Fibroblast of skin of abdomen (primary cell): ENCODE measurements around the gene COL21A1.
A peak's percentile ranks its signal among the peaks of the same experiment; 100 is the strongest.

Experiments used
- DNase-seq: peaks from one replicate; pipeline ENCODE4 v3.0.0-alpha.2; 2013

The COL21A1 gene

DNA sequence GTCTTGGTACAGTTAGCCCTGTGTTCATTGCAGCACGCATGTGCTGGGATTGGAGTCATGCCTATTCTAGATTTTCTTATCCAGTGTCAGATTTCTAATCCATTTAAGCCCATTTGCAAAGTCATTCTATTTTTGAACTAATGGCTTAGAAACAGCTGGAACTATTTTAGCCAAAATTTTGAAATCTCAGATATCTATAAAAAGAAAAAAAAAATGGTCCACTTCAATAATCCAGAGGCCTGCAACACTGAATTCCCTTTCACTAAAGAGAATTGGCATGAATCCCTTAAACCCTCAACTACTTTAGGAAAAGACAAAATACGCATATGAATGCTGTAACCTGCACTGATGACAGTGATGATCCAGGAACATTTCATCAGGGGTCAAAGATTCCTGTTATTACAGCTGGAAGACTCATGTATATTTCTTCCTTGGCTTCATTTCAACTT, 1.5 kb downstream of the COL21A1 start:
- peak; percentile 68 for DNase-seq

- no peak for DNase-seq
These were observed 2.7 kb downstream of the COL21A1 start for GRCh38 chr6:56244528-56245253.

DNA sequence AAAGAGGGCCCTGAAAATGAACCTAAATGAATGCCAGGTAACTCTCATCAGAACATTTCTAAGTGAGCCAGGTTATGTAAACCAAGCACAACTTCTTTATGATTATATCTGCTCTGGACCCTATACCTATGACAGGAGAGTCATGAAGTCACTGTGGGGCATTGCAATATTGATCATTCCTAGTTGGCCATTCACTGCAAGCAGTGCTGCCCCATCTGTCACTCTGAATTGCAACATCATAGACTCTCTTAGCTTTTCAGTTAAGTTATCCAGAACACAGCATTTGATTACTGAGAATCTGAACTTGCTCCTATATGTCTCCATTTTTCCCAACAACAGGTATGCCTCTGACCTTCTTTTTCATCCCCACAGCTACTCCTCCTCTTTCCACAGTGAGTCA, 3.3 kb downstream of the COL21A1 start:
- DNase-seq, result no peak

DNA sequence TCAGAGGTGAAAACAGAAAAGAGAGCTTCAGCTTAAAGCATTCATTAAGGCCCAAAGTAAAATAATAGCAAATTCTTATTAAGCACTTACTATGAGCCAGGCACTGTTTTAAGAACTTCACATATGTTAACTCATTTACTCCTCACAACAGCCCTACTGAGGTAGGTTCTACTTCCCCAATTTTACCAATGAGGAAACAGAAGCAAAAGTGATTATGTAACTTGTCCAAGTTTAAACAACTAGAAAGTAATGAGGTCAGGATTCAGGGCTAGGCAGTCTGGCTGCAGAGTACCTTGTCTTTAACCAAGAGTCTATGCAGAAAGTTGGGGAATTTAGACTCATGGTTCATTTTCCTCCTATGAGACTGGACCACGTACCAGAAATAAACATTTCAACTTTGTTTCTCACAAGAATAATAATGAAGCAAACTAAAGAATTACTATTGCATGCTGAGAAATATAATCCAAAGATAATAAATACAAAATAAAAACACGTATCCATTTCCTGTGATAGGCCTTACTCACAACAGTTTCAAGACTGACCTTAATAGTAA, 3.8 kb downstream of the COL21A1 start:
- no peak for DNase-seq

DNA sequence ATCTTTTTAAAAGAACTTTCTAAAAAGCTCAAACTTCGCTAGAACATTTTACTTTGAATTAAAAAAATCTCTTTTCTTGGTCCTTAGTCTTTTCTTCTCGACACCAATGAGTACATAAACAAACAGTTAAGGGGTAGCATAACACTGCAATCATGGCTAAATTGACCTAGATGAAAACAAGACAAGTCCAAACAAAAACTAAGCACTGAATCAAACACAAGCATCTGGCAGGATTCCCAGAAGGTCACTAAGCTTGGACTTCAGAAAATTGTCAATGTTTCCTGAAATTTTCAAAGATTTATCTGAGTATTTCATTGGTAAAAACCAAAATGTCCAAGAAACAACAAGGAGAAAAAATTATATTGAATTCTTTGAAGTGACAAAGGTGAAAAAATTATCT, 5.0 kb downstream of the COL21A1 start:
- DNase-seq, result no peak

DNA sequence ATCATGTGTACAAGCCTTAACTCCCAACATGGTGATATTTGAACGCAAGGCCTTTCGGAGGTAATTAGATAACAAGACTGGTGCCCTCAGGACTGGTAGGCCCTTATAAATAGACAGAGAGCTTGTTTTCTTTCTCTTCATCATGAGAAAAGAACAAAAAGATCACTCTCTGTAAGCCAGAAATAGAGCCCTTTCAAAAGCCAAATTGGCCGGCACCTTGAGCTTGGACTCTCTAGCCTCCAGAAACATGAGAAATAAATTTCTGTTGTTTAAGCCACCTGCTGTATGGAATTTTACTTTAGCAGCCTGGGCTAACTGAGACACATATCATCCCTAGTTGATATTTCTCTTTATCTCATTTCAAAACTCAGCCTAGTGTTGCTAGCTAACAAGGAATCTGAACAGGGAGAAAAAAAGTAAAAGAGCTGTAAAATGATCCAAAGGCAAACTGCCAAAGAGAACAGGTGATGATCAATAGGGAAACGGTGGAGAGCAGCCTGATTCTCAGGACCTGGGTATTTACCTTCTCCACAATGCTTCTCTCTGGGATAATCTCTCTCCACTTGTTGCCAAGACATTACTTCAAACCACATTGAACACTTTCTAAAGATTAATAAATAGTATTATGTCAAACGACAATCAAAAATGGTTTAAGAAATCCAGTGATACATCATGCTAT, 6.1 kb downstream of the COL21A1 start:
- DNase-seq, result no peak

DNA sequence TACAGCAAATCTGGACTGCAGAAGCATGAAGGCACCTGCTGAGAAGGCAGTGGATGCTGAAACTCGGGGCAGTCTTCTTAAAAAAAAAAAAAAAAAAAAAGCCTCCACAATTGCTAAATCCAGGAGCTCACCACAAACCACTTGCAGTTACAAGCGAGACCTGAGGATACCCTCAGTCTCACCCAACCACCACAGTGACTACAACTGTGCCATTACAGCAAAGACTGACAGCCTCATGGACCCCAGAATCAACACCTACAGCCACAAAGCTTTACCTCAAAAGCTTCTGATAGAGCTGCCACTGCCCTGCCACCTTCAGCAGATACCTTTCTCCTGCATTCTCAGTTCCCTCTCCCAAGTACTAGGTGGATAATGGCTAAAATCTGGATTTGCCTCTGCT, 9.0 kb downstream of the COL21A1 start:
- no peak for DNase-seq

DNA sequence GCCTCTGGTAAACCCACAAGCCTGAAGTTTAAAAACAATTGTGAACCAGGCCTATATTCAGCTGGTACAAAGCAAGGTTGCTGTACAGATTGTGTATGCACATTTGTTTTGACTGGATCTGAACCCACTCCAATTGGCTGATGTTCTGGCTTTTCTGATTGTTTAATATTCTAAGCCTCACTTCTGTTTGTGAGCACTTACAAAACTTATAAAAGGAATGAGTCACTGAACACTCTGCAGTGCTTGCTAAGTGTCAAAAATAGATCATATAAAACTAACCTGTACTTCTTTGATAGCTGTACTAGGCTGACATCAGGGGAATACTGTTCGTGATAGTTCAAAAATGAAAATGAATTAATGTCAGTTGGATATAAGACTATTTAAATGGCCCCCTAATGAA, 12.1 kb downstream of the COL21A1 start:
- no peak for DNase-seq

DNA sequence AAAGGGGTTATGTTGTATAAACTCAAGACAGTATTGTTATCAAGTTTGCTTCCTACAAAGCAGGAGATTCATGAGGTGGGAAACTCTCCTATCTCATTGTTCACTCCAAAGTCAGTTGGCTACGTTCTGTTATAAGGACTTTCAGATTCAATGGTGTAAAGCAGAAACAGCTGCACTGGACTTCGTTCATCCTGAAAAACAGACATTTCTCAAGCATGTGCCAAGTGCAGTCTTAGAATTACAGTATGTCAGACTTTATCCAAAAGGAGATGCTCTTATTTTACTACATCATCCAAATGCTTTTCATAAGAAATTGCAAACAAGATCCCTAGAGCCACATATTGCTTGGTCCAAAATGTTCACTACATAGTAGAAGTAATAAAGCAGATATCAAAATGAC, 14.9 kb downstream of the COL21A1 start:
- no peak for DNase-seq

DNA sequence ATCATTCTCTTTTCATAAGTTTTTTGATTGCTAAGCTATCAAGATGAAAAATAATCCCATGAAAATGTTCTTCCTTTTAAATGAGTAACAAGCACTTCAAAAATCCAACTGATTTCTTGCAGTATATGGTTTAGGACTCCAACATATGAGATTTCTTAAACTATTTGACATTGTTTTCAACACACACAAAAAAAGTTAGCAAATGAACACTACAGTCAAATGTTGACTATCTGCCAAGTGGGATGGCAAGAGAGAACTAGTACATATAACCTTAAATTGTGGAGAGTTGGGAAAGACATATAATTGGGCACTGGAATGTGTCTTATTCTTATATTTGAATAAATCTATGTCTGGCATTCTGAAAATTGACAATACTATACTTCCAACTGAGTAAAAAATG, 15.6 kb downstream of the COL21A1 start:
- DNase-seq, result no peak

- DNase-seq, result no peak
These were observed 16.3 kb downstream of the COL21A1 start for GRCh38 chr6:56230976-56231566.

- peak; percentile 90 for DNase-seq
These were observed 20.1 kb downstream of the COL21A1 start for GRCh38 chr6:56227071-56227879.

GRCh38 chr6:56223995-56224394, 23.4 kb downstream of the COL21A1 start:
- DNase-seq, result peak; percentile 88

DNA sequence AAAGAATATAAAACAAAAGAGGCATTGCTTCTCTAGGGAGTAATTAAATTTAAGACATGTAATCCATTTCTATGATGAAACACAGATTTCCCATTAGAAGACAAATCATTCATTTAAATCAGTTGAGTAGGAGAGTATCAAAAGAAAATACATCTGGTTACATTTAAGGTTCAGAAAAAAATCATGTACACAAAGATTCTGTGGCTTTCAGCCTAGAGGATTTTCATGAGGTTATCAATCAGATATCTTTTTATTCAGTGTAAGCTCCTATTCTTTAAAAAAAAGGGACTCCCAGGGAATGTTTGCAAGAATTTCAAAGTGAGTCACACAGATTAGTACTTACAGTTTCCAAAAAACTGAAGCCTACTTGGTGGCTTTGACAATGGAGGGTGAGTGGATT, 24.9 kb downstream of the COL21A1 start:
- peak; percentile 94 for DNase-seq

- DNase-seq, result no peak
These were observed 27.3 kb downstream of the COL21A1 start for GRCh38 chr6:56220078-56220477.

DNA sequence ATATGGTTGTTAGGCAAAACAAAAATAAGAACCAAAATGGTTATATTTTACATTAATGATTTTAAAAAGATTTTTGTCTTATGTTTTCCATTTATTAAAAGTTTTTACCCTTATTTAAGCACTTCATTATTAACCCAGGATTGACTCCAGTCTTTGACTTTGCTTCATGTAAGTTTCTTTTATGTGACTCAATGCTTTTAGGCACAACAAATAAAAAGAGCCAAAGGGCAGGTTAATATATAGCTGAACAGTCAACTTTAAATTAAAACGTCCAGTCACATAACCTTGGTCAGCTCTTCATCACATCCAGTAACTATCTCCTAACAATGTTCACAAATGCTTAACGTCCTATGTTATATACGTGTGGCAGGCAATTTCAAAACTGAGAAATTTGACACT, 32.7 kb downstream of the COL21A1 start:
- no peak for DNase-seq

- DNase-seq, result no peak
These were observed 33.2 kb downstream of the COL21A1 start for GRCh38 chr6:56214041-56214702.

DNA sequence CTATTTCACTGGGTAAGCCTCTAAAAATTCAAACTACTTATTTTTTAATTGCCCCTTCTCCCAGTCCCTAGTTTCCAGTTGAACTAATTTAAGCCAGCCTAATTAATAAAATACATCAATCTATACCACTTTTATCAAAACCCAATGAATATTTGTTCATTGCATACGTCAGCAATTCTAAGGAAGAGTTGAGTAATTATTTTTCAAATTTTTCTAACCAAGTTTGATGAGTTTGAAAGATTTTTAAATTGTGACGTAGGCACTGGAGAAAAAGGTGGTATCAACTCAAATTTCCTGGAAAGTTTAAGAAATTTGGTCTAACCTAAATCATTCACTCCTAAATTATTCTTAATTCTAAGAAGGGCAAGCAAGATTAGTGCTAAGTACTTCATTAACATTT, 35.7 kb downstream of the COL21A1 start:
- no peak for DNase-seq

DNA sequence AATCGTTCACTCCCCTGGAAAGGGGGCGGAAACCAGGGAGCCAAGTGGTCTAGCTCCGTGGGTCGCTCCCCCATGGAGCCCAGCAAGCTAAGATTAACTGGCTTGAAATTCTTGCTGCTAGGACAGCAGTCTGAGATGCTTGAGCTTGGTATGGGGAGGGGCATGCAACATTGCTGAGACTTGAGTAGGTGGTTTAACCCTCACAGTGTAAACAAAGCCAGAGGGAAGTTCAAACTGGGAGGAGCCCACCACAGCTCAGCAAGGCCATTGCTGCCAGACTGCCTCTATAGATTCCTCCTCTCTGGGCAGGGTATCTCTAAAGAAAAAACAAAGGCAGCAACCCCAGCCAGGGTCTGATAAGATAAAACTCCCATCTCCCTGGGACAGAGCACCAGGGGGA, 43.2 kb downstream of the COL21A1 start:
- DNase-seq, result no peak

DNA sequence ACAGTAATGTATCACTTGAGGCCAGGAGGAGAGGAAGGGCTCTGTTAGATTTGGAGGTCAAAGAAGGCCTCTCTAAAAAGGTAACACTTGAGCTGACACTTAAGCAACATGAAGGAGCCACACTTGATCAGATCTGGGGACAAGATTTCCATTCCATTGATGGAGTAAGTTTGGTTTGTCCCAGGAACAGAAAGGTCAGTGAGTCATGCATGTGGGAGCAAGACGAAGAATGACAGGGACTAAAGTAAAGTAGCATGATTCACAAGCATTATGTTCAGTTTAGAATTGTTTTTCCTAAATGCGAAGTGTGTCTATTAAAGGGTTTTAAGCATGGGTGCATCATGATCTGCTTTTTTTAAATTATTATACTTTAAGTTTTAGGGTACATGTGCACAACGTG, 47.4 kb downstream of the COL21A1 start:
- peak; percentile 16 for DNase-seq

- DNase-seq, result peak; percentile 22
These were observed 53.5 kb downstream of the COL21A1 start for GRCh38 chr6:56193846-56194245.

- no peak for DNase-seq
These were observed 59.0 kb downstream of the COL21A1 start for GRCh38 chr6:56188429-56188828.
